Measurements from ENCODE around the gene PRDM12. TPM values are rescaled to one million over a fixed set of nuclear protein-coding genes. Genes with fewer than 3 reads are reported as not detected.

Gene PRDM12
- total and polyA plus RNA-seq, 2 of the 8 experiments (the other 6 are each of a cell fraction or from before 2014, with no cell fraction given), result 0.14 to 0.22 TPM

DNA sequence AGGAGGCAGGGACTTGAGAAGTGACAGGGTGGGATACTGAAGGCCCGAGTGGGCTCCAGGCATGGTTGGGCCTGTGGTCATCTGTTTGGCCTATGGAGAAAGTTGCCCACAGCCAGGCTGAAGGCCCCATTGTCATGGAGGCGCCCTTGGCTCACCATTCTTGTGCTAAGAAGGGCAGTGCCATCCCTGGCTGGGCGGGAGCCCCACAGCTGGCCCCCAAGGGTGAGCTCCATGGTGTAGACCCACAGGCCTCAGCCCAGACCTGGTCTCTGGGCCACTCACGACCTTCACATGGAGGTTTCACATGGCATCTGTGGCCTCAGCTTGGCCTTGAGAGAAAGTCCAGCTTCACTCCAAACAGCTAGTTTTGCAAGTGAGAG lies 34.3 kb upstream of the PRDM12 start:
- H3K27me3 ChIP-seq (replicated peaks in 1 of 4; ENCODE audit: control insufficient read depth in 3 of 4, extremely low read depth in 1 of 4, insufficient read depth in 3 of 4, low read length in 3 of 4), result no peaks in the 10 kb centered on the region
- H3K79me1 ChIP-seq (ENCODE audit: low read depth, low read length), result peaks cover 5% of the 10 kb centered on the region
- 0 out of 2 replicates have a peak overlapping the region, but pooled peaks have one; percentile 88 for H2BK12ac ChIP-seq (ENCODE audit: low read depth, low read length)
- no peak overlapping the region for H3K23ac ChIP-seq (ENCODE audit: insufficient read length)
- peak overlapping the region; percentile 51 to 85 for H3K4me2 ChIP-seq (ENCODE audit: insufficient read depth in 1 of 2, low read depth in 2 of 2, low read length in 2 of 2)
- no peak overlapping the region for H2AFZ ChIP-seq (ENCODE audit: low read length)
- no peak for FAIRE-seq
- no peaks in the 10 kb centered on the region for H3K23me2 ChIP-seq (ENCODE audit: low read depth, low read length)
- no peak overlapping the region for H3K9ac ChIP-seq (replicated peaks in 1 of 4; ENCODE audit: extremely low read depth in 1 of 4, low read depth in 3 of 4, low read length in 3 of 4)
- no peak overlapping the region; the same call in 1 of the 2 replicates for H4K8ac ChIP-seq (ENCODE audit: extremely low read depth, insufficient read depth, low read length)
- peak overlapping the region; percentile 49 for H4K5ac ChIP-seq (ENCODE audit: insufficient read length, low read depth, low read length)
- no peak overlapping the region for H2AK5ac ChIP-seq (ENCODE audit: low read depth, low read length)
- H2BK20ac ChIP-seq (ENCODE audit: low read length), result no peak overlapping the region
- H3K36me3 ChIP-seq (ENCODE audit: control insufficient read depth in 2 of 4, insufficient read depth in 4 of 4, low read length in 3 of 4), result peaks cover 12 to 72% (median 37%) of the 10 kb centered on the region in 4 experiments
- no peak overlapping the region for H3K56ac ChIP-seq (replicated peaks; ENCODE audit: insufficient read length, low read depth, low read length)
- peak overlapping the region; percentile 2; the same call in 1 of the 2 replicates for H3K27ac ChIP-seq (ENCODE audit: low read depth, low read length)
- no peaks in the 10 kb centered on the region for H3K79me2 ChIP-seq (ENCODE audit: control insufficient read depth in 1 of 2, insufficient read depth in 2 of 2, low read length in 2 of 2)
- peak overlapping the region; percentile 69; the same call in 1 of the 2 replicates for H2BK5ac ChIP-seq (ENCODE audit: low read depth, low read length)
- no peak overlapping the region for H3K14ac ChIP-seq (ENCODE audit: insufficient read length)
- no peak overlapping the region for H3K4ac ChIP-seq (replicated peaks; ENCODE audit: insufficient read length, low read depth, low read length)
- WGBS, 2 experiments (ENCODE audit: extremely low coverage in 1 of 2, insufficient coverage in 1 of 2, insufficient read length in 1 of 2, insufficient replicate concordance in 2 of 2, low coverage in 1 of 2, low lambda C conversion rate in 2 of 2, missing lambda C conversion rate in 1 of 2), result 73% methylated on average over 4 of the region's 4 CpGs; no CpG with 5 or more reads in 1 of the 2 experiments
- peak overlapping the region; percentile 66 for H3K18ac ChIP-seq (ENCODE audit: extremely low read depth, low read length)
- no peaks in the 10 kb centered on the region for H3K9me3 ChIP-seq (ENCODE audit: insufficient read depth in 2 of 2, low read depth in 1 of 2, low read length in 1 of 2)
- CTCF ChIA-PET (ENCODE audit: partially characterized antibody), result interaction anchor here (1.0 to 1.9 kb wide), 3 partner anchors 9 to 170 kb away, joined by 3 to 6 read pairs (median 4); no protein-coding TSS in a partner anchor
- H2BK15ac ChIP-seq (ENCODE audit: low read length), result no peak overlapping the region
- peak overlapping the region; percentile 12 for H2BK120ac ChIP-seq (replicated peaks; ENCODE audit: low read depth, low read length)
- H4K91ac ChIP-seq (replicated peaks; ENCODE audit: insufficient read length, low read length), result peak overlapping the region; percentile 67
- DNase-seq (ENCODE audit: low read depth in 1 of 2, low spot score in 2 of 2), result no peak
- peaks cover 2 to 9% of the 10 kb centered on the region in 2 experiments for H4K20me1 ChIP-seq (replicated peaks in 1 of 2; ENCODE audit: control insufficient read depth in 1 of 2, insufficient read depth in 2 of 2, low read length in 2 of 2)
- peak overlapping the region in 1 of 4 experiments; percentile 22; a peak in 1 of 8 replicates for H3K4me3 ChIP-seq (ENCODE audit: extremely low read depth in 1 of 4, insufficient read depth in 2 of 4, low read depth in 3 of 4, low read length in 4 of 4)
- POLR2A ChIA-PET (ENCODE audit: partially characterized antibody), result interaction anchor here (0.5 to 2.4 kb wide), 6 partner anchors 9 to 148 kb away, joined by 3 to 7 read pairs (median 4); no protein-coding TSS in a partner anchor
- H3K4me1 ChIP-seq (replicated peaks in 1 of 4; ENCODE audit: control insufficient read depth in 3 of 4, insufficient read depth in 4 of 4, low read length in 3 of 4), result peaks cover 12 to 27% (median 18%) of the 10 kb centered on the region in 4 experiments
- TF ChIP-seq CHD1 (IDR thresholded peaks at IDR 0.05; ENCODE audit: low read depth, low read length) (no peak), BRCA1 (IDR thresholded peaks at IDR 0.05; ENCODE audit: low read depth, low read length) (no peak), TEAD4 (IDR thresholded peaks at IDR 0.05; ENCODE audit: low read depth, low read length) (no peak), CREB1 (IDR thresholded peaks at IDR 0.05) (no peak), CBX5 (IDR thresholded peaks at IDR 0.05; ENCODE audit: low read depth, low read length) (no peak), PHF8 (conservative IDR thresholded peaks at IDR 0.05; ENCODE audit: low read depth, low read length) (no peak), CHD2 (IDR thresholded peaks at IDR 0.05; ENCODE audit: low read length) (no peak), POU5F1 (IDR thresholded peaks at IDR 0.05; ENCODE audit: low read depth, low read length) (no peak), SRF (IDR thresholded peaks at IDR 0.05; ENCODE audit: low read depth, low read length) (no peak), BACH1 (IDR thresholded peaks at IDR 0.05; ENCODE audit: low read length) (no peak), CEBPB (IDR thresholded peaks at IDR 0.05; ENCODE audit: low read depth, low read length) (no peak), KDM4A (IDR thresholded peaks at IDR 0.05; ENCODE audit: low read depth, low read length, severe bottlenecking) (no peak), EZH2 (IDR thresholded peaks at IDR 0.05; ENCODE audit: low read depth, low read length, severe bottlenecking) (no peak), POLR2A (IDR thresholded peaks at IDR 0.05; ENCODE audit: control extremely low read depth in 1 of 2, low read depth in 2 of 2, low read length in 2 of 2) (no peak)
- TF ChIP-seq, protein P1, sequence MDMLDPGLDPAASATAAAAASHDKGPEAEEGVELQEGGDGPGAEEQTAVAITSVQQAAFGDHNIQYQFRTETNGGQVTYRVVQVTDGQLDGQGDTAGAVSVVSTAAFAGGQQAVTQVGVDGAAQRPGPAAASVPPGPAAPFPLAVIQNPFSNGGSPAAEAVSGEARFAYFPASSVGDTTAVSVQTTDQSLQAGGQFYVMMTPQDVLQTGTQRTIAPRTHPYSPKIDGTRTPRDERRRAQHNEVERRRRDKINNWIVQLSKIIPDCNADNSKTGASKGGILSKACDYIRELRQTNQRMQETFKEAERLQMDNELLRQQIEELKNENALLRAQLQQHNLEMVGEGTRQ (IDR thresholded peaks at IDR 0.05; ENCODE audit: low read length), result no peak
